AG04449 (cell line): ENCODE measurements around the gene SLC14A1.
A peak's percentile ranks its signal among the peaks of the same experiment; 100 is the strongest.

ENCODE experiments used
- CTCF ChIA-PET: fragments of 350-600 bp; formaldehyde crosslinking; extraction: SDS; loops from one replicate; lab custom pipeline; 2021; ENCODE audit warnings: antibody characterized with exemption; lab: Yijun Ruan, JAX
- POLR2A ChIA-PET: fragments of 400-600, 350-600 bp; formaldehyde crosslinking; extraction: SDS; loops from one replicate; lab custom pipeline; 2020; ENCODE audit warnings: antibody characterized with exemption, inconsistent platforms; lab: Yijun Ruan, JAX
- DNase-seq: peaks from one replicate; pipeline ENCODE4 v3.0.0-alpha.2; 2010; ENCODE audit warnings: low read depth, low spot score
- H3K4me3 ChIP-seq: 2 replicates; pipeline ENCODE4 v1.5.1; 2011; ENCODE audit warnings: low read depth, mild to moderate bottlenecking, control low read depth, low read length
- CTCF ChIP-seq: IDR thresholded peaks from one replicate; pipeline ENCODE4 v1.5.1; 2011; ENCODE audit warnings: mild to moderate bottlenecking, moderate library complexity, low read length, control low read depth, inconsistent platforms; ENCODE audit not compliant: insufficient read depth; ENCODE audit errors: missing control alignments

SLC14A1 gene

GRCh38 chr18:45725336-45725735 lies 1.4 kb downstream of the SLC14A1 start:
- DNase-seq = no peak
- CTCF ChIA-PET = interaction anchor here (0.8 to 8.3 kb wide), 19 partner anchors 9 to 249 kb away, joined by 3 to 80 read pairs (median 4); no protein-coding TSS in a partner anchor
- H3K4me3 ChIP-seq = no peak overlapping the region
- POLR2A ChIA-PET = no interaction called here
- TF ChIP-seq CTCF = no peak

- POLR2A ChIA-PET = no interaction called here
- CTCF ChIA-PET = interaction anchor here (0.8 to 8.3 kb wide), 9 partner anchors 9 to 152 kb away, joined by 3 to 80 read pairs (median 16); no protein-coding TSS in a partner anchor
- TF ChIP-seq CTCF = no peak
- DNase-seq = no peak
- no peak overlapping the region for H3K4me3 ChIP-seq
Observed at GRCh38 chr18:45726603-45727002, 2.6 kb downstream of the SLC14A1 start.

- no peak overlapping the region for H3K4me3 ChIP-seq
- ChIA-PET POLR2A (no interaction called here), CTCF (interaction anchor here (0.8 to 8.3 kb wide), 10 partner anchors 9 to 151 kb away, joined by 3 to 80 read pairs (median 13); no protein-coding TSS in a partner anchor)
- no peak for TF ChIP-seq CTCF
- DNase-seq = no peak
Observed at GRCh38 chr18:45727068-45727467, 3.1 kb downstream of the SLC14A1 start.

GRCh38 chr18:45728336-45729010 lies 4.5 kb downstream of the SLC14A1 start:
- CTCF ChIA-PET = interaction anchor here (0.9 to 2.8 kb wide), 11 partner anchors 9 to 151 kb away, joined by 3 to 20 read pairs (median 5); no protein-coding TSS in a partner anchor

GRCh38 chr18:45730832-45731575 lies 7.0 kb downstream of the SLC14A1 start:
- TF ChIP-seq CTCF = no peak
- CTCF ChIA-PET = interaction anchor here (1.2 to 3.3 kb wide), 9 partner anchors 9 to 149 kb away, joined by 3 to 20 read pairs (median 6); no protein-coding TSS in a partner anchor
- H3K4me3 ChIP-seq = no peak overlapping the region
- DNase-seq = peak; percentile 50
- POLR2A ChIA-PET = no interaction called here

More at GRCh38 chr18:45728336-45729010, 4.5 kb downstream of the SLC14A1 start:
- TF ChIP-seq CTCF = no peak
- H3K4me3 ChIP-seq = no peak overlapping the region
- POLR2A ChIA-PET = no interaction called here
- no peak for DNase-seq

- no peak for TF ChIP-seq CTCF
- DNase-seq = no peak
- ChIA-PET CTCF (interaction anchor here (1.2 to 3.3 kb wide), 6 partner anchors 9 to 149 kb away, joined by 3 to 16 read pairs (median 7); no protein-coding TSS in a partner anchor), POLR2A (no interaction called here)
- H3K4me3 ChIP-seq = no peak overlapping the region
Observed at GRCh38 chr18:45731716-45732115, 7.7 kb downstream of the SLC14A1 start.
